Stomach (tissue), 4 donors: Measurements from ENCODE around the gene YAE1.

ENCODE experiments used
- POLR2AphosphoS5 ChIP-seq, 3 donors: sonication (generic); formaldehyde crosslinking; IDR thresholded peaks; one replicate each; pipeline ENCODE4 v1.6.1; 2016; ENCODE audit warnings: antibody characterized with exemption in 3 of 3
- TF ChIP-seq, protein P1 (sequence below), 7 experiments: fragments of 450-650 bp in 4 of 7; fragments of 200-600 bp in 3 of 7; sonication (generic) in 3 of 7; IDR thresholded peaks; one replicate each; pipeline ENCODE4 v1.5.1; 2016 to 2019; ENCODE audit warnings: antibody characterized with exemption in 7 of 7, control low read depth in 2 of 7, mild to moderate bottlenecking in 1 of 7

DNA sequence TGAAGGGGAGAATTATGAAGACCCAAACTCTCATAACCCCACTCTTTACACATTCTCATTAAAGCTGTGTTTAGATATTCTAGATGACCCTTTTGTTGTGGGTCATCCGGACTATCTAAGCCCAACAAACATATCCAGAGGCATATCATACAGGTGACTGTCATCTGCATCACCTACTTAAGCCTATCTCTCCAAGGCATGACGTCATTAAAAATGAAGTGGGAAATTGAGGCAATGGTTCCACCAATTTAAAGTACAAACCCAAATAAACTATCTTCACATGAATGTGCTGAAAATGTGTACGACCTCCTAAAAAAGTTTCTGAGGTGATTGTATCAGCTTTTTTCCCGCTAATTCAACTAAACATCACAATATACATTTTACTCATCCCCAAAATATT, 52.7 kb downstream of the YAE1 start:
- TF ChIP-seq, protein P1, sequence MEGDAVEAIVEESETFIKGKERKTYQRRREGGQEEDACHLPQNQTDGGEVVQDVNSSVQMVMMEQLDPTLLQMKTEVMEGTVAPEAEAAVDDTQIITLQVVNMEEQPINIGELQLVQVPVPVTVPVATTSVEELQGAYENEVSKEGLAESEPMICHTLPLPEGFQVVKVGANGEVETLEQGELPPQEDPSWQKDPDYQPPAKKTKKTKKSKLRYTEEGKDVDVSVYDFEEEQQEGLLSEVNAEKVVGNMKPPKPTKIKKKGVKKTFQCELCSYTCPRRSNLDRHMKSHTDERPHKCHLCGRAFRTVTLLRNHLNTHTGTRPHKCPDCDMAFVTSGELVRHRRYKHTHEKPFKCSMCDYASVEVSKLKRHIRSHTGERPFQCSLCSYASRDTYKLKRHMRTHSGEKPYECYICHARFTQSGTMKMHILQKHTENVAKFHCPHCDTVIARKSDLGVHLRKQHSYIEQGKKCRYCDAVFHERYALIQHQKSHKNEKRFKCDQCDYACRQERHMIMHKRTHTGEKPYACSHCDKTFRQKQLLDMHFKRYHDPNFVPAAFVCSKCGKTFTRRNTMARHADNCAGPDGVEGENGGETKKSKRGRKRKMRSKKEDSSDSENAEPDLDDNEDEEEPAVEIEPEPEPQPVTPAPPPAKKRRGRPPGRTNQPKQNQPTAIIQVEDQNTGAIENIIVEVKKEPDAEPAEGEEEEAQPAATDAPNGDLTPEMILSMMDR (IDR thresholded peaks at IDR 0.05), result no peak
- no peak for TF ChIP-seq POLR2AphosphoS5 (IDR thresholded peaks at IDR 0.05)
